NCI-H345 treated with DMSO at 0.1 percent for 48 hours (cell line): ENCODE results near the gene MAP4K1.
"Not testable (repeated sequence)": the region's sequence is repeated elsewhere in the genome, so short reads cannot be mapped to it uniquely, and the experiment has no call there.

ENCODE experiments used
- DNase-seq: peaks from one replicate; lab custom pipeline; 2025; ENCODE audit not compliant: unreplicated experiment; lab: John Stamatoyannopoulos, UW

The MAP4K1 gene

DNA sequence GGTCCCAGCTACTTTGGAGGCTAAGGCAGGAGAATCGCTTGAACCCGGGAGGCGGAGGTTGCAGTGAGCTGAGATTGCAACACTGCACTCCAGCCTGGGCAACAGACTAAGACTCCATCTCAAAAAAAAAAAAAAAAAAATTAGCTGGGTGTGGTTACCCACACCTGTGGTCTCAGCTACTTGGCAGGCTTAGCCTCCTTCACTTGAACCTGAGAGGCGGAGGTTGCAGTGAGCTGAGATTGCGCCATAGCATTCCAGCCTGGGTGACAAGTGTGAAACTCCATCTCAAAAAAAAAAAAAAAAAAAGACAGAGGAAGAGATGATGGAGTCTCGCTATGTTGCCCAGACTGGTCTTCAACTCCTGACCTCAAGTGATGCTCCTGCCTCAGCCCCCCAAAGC is 38.4 kb downstream of the MAP4K1 start:
- DNase-seq, result not testable (repeated sequence)

DNA sequence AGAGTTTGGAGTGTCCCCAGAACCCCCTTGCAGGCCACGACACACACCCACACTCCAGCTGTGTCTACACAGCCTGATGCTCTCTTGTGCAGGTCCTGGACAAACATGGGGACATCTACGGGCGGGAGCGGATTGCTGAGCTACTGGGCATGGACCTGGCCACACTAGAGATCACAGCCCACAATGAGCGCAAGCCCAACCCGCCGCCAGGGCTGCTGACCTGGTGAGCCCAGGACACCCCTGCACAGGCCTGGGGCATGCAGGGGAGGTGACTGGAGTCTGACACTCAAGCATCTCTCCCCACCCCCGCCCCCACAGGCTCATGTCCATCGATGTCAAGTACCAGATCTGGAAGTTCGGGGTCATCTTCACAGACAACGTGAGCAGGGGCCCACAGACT is 39.9 kb downstream of the MAP4K1 start:
- DNase-seq, result no peak

DNA sequence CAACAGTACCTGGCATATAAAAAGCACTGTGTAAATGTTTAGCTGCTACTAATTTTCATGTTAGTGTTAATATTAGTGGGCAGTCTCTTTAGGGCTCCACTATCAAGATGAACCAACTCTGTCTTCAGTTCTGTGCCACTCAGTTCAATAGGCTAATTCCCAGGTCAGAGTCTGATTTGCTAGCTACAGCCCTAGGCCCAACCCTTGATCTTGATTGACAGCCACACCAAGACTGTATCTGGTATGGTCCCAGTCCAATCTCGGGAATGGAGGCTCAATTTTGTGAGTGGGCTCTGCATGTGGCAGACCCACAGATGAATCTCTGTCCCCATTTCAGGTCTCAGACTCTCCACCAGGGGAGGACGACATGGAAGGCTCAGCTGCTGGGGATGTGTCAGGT is 46.1 kb downstream of the MAP4K1 start:
- no peak for DNase-seq

DNA sequence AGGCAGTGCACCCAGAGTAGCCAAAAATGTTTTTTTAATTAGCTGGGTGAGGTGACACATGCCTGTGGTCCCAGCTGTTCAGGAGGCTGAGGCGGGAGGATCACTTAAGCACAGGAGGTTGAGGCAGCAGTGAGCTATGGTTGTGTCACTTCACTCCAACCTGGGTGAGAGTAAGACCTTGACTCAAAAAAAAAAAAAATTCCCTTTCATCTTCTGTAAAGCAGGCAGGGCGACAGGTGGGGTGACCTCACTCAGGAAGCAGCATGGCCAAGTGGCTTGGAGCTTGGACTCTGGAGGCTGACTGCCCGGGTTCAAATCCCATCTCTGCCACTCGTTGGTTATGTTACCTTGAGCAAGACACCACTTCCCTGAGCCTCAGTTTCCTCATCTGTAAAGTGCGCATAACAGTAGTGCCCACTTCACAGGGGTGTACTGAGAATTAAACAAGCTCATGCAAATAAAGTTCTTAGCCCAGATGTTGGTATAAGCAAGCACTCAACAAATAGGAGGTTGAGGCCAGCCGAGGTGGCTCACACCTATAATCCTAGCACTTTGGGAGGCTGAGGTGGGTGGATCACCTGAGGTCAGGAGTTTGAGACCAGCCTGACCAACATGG is 48.3 kb downstream of the MAP4K1 start:
- no peak for DNase-seq

DNA sequence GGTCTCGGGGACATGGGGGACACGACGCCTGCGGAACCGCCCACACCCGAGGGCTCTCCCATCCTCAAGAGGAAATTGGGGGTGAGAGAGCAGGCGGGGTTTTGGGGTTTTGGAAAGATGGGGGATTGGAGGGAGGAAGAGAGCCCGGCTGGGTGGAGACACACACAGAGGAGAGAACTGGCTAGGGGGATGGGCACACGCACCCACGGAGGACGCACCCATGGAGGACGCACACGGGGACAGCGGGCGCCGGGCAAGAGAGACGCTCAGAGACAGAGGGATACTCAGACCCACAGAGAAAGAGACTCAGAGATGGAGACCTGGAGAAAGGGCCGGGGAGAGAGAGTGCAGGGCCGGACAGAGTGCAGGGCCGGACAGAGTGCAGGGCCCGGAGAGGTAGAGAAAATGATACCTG is 52.1 kb downstream of the MAP4K1 start:
- no peak for DNase-seq

DNA sequence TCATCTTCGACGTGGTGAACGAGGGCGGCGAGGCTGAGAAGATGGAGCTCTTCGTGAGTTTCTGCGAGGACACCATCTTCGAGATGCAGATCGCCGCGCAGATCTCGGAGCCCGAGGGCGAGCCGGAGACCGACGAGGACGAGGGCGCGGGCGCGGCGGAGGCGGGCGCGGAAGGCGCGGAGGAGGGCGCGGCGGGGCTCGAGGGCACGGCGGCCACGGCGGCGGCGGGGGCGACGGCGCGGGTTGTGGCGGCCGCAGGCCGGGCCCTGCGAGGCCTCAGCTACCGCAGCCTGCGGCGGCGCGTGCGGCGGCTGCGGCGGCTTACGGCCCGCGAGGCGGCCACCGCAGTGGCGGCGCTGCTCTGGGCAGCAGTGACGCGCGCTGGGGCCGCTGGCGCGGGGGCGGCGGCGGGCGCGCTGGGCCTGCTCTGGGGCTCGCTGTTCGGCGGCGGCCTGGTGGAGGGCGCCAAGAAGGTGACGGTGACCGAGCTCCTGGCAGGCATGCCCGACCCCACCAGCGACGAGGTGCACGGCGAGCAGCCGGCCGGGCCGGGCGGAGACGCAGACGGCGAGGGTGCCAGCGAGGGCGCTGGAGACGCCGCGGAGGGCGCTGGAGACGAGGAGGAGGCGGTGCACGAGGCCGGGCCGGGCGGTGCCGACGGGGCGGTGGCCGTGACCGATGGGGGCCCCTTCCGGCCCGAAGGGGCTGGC is 52.6 kb downstream of the MAP4K1 start:
- no peak for DNase-seq

DNA sequence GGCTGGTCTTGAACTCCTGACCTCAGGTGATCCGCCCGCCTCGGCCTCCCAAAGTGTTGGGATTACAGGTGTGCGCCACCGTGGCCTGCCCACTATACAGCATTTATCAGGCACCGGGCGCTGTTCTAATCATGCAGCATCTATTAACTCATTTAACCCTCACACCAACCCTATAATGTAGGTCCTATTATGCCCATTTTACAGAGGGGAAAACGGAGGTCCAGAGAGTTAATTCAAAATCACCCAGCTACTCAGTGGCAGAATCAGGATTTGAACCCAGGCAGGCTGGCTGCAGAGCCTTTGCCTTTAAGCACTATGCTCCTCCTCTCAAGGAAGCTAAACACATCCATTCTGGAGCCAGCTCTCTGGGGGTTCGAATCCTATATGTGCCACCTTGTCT is 54.3 kb downstream of the MAP4K1 start:
- DNase-seq, result no peak

DNA sequence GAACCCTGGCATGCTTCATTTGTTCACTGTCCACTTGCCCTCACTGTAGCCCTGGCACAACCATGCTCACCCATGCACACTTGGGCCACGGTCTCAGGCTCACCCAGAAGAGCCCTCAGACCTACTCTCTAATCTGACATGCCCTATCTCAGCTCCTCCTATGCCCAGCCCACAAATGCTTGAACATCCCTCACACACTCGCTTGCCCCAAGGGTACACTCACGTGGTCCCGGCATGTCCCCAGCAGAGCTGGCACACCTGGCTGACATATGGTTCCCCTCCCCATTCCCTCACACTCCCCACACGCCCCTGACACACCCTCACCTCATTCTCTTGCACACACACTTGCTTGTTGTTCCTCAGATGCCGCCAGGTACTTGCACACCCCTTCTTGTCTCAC is 55.7 kb downstream of the MAP4K1 start:
- no peak for DNase-seq

DNA sequence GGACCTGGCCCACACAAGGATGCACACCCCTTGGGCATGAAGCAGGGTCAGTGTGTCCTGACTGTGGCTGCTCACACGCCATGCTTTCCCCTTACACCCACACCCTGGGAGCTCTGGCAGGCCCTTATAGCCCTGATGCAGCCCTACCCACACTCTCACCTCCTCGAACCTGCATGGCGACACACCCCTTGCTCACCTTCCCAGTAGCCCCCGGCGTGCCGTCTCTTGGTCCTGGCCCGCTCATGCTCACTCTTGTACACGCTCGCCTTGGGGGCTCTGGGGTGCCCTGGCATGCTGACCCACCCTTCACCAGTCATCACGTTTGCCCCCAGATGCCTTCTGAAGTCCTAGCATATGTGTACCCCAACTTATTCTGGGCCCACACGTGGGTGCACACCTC is 56.1 kb downstream of the MAP4K1 start:
- DNase-seq, result no peak

DNA sequence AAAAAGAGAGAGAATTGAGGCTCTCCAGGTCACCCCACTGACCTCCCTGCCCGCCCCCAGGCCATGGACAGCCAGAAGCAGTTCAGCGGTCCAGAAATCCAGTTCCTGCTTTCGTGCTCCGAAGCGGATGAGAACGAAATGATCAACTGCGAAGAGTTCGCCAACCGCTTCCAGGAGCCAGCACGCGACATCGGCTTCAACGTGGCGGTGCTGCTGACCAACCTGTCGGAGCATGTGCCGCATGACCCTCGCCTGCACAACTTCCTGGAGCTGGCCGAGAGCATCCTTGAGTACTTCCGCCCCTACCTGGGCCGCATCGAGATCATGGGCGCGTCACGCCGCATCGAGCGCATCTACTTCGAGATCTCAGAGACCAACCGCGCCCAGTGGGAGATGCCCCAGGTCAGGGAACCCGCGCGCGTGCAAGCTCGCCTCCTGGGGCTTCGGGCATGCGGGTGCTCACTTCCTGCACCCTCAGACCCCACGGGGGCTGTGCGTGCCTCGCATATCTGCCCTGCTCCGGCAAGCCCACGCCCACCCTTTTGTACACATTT is 56.6 kb downstream of the MAP4K1 start:
- DNase-seq, result no peak

DNA sequence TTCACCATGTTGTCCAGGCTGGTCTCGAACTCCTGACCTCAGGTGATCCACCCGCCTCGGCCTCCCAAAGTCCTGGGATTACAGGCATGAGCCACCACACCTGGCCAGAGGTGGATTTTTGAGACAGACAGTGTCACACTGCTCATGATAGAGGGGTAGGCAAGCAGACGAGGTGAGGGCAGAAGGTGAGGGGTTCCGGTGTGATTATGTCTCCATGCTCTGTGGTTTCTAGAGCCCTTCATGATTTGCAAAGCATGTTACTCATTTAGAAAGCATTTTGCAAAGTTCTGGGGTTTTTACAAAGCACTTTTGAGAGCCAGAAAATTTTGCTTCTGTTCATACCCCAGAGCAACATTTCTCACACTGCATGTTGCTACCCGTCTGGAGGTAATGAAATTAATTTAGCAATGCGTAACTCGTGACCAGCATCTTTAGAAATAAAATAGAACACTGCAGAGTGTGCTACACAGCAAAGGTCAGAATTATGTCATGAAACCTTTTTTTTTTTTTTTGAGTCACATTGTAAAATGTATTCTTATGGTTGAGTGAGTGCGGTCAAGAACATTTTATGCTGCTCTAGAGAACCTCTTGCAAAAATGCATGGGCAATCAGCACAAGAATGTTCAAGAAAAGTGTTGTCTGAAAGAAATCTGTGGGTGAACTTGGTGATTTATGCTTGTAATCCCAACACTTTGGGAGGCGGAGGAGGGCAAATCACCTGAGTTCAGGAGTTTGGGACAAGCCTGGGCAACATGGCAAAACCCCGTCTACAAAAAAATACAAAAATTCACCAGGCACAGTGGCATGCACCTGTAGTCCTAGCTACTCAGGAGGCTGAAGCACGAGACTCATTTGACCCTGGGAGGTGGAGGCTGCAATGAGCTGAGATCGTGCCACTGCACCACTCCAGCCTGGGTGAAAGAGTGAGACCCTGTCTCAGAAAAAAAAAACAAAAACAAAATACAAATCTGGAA is 58.0 kb downstream of the MAP4K1 start:
- no peak for DNase-seq

DNA sequence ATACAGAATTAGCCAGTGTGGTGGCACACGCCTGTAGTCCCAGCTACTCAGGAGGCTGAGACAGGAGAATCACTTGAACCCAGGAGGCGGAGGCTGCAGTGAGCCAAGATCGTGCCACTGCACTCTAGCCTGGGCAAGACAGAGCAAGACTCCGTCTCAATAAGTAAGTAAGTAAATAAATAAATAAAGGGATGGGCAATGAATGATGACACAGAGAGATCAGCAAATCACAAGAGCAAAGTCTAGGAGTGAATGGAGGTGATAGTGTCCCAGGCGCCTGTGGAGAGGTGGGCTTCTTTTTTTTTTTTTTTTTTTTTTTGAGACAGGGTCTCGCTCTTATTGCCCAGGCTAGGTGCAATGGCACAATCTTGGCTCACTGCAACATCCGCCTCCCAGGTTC is 58.8 kb downstream of the MAP4K1 start:
- not testable (repeated sequence) for DNase-seq

DNA sequence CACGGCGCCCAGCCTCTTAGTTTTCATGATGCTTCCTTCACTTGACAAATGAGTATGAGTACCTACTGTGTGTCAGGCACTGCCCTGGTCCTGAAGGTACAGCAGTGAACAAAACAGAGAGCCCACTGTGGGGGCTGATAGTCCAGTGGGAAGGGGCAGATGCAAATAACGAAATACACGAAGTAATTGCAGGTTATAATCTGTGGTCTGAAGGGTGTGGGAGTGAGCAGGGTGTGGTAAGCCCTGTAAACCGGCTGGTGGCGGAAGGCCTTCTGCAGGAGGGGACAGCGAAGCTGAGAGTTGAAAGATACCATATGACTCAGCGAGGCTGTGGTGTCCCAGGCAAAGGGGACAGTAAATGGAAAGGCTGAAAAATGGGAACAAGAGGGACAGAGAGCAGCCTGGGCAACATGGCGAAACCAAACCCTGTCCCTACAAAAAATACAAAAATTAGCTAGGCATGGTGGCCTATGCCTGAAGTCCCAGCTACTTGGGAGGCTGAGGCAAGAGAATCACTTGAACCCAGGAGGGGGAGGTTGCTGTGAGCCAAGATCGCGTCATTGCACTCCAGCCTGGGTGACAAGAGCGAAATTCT is 60.5 kb downstream of the MAP4K1 start:
- no peak for DNase-seq

DNA sequence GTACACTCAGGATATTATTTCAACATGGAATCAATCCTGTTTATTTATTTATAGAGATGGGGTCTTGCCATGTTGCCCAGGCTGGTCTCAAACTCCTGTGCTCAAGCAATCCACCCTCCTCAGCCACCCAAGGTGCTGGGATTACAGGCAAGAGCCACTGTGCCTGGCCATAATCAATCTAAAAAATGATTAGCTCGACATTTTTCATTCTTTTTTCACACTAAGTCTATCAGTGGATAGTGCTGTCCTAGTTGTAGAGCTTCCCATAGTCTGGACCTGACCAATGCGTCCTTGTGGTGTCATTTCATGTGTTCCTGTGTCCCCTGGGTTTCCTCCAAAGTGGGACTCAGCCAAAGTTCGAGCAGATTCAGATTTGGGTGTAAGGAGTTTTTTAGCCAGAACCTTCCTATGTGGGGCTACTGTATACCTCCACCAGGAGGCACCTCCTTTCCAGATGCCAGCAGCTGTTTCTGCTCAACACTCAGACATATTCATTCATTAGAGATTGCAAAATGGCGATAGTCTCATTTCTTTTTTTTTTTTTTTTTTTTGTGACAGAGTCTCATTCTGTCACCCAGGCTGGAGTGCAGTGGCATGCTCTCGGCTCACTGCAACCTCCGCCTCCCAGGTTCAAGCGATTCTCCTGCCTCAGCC is 61.1 kb downstream of the MAP4K1 start:
- DNase-seq, result no peak

DNA sequence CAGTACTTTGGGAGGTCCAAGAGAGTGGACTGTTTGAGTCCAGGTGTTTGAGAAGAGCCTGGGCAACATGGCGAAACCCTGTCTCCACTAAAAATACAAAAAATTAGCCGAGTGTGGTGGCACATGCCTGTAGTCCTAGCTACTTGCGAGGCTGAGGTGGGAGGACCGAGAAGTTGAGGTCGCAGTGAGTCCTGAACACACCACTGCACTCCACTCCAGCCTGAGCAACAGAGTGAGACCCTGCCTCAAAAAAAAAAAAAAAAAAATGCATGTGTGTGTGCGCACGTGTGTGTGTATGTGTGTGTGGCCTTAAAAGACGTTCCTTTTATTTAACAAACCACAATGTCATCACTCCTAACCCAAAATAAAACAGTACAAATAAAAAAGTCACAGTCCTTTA is 62.6 kb downstream of the MAP4K1 start:
- DNase-seq, result no peak

DNA sequence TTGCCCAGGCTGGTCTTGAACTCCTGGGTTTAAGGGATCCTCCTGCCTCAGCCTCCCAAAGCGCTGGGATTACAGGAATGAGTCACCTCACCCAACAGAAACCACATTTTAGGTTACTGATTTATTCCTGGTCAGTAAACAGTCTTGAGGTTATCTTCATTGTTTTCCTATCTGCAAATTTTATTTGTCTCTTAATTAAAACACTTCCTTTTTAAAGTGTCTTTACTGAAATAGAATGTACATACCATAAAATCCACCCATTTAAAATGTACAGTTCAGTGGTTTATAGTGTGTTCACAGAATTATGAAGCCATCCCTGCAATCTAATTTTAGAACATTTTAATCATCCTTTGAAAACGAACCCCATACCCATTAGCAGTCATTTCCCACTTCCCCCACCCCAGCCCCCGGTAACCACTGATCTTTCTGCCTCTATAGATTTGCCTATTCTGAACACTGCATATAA is 63.0 kb downstream of the MAP4K1 start:
- no peak for DNase-seq

DNA sequence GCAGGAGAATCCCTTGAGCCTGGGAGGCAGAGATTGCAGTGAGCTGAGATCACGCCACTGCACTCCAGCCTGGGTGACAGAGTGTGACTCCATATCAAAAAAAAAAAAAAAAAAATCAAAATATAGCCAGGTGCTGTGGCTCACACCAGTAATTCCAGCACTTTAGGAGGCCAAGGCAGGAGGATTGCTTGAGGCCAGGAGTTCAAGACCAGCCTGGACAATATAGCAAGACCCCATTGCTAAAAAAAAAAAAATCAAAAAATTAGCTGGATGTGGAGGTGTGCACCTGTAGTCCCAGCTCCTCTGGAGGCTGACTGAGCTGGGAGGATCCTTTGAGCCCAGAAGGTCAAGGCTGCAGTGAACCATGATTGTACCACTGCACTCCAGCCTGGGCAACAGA is 64.5 kb downstream of the MAP4K1 start:
- DNase-seq, result not testable (repeated sequence)

DNA sequence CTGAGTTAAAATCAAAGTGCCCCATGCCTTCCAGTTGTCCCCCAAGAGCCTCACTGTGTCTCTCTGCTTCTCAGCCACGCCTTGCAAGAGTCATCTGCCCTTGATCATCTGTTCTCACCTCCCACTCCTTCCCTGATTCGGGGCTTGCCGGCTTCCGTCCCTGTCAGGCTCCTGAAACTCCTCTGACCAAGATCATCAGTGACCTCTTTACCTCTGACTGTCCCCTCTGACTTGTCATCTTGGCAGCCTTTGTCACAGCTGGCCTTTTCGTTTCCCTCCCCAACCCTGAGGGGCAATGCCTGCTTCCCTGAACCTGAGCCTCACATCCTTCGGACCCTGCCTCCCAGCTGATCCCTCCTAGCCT is 66.3 kb downstream of the MAP4K1 start:
- no peak for DNase-seq

DNA sequence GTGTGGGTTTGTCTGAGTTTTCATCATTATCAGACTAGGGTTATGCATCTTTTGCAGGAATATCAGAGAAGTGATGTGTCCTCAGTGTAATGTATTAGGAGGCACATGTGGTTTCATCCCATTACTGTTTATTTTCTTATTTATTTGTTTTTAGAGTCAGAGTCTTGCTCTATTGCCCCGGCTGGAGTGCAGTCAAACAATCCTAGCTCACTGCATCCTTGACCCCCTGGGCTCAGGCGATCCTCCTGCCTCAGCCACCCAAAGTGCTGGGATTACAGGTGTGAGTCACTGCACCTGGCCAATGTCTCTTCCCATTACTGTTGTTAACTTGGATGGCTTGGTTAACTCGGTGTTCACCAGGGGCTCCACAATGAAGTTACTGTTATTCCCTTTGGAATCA is 67.4 kb downstream of the MAP4K1 start:
- DNase-seq, result no peak

DNA sequence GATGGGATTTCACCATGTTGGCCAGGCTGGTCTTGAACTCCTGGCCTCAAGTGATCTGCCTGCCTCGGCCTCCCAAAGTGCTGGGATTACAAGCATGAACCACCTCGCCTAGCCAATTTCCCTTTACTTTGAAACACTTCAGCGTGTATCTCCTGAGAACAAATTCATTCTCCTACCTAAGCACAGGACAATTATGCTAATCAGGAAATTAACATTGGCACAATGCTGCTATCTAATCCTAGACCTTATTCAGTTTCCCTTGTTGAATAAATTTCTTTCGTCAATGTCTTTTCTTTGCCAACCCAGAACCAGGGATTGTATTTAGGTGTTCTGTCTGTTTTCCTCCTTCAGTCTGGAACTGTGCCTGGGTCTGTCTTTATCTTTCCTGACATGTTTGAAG is 67.8 kb downstream of the MAP4K1 start:
- DNase-seq, result no peak

DNA sequence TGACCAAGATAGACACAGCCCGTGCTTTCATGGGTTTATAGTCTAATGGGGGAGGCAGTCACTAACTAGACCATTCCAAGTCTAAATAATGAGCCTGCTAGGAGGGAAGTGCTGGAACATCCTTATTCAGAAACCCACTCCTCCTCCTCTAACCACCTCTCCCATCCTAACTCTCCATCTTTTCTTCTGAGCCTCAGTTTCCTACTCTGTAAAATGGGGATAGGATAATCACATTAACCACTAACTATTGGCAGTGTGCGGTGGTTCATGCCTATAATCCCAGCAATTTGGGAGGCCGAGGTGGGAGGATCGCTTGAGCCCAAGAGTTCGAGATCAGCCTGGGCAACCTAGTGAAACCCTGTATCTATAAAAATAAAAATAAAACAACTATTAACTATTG is 68.7 kb downstream of the MAP4K1 start:
- DNase-seq, result no peak
